ENCODE measurements around the gene JADE1. TPM values are rescaled to one million over a fixed set of nuclear protein-coding genes. Genes with fewer than 3 reads are reported as not detected.

The JADE1 gene
- total and polyA plus RNA-seq, 5 donors = 13.9 to 41.0 (median 26.0) TPM

GRCh38 chr4:128847082-128847724, 37.7 kb downstream of the JADE1 start:
- intact Hi-C loops (cut with DNase I) = no loop called here
- no peak overlapping the region for H3K4me3 ChIP-seq (ENCODE audit: low read length)
- no peaks in the 10 kb centered on the region for H3K27me3 ChIP-seq (ENCODE audit: control insufficient read depth, insufficient read depth)
- no peaks in the 10 kb centered on the region for H3K9me3 ChIP-seq (ENCODE audit: control insufficient read depth, low read length)
- H3K27ac ChIP-seq (ENCODE audit: low read length) = no peak overlapping the region
- WGBS = 83% methylated on average over 7 of the region's 7 CpGs
- no peak for DNase-seq
- no peak for ATAC-seq
- peaks cover 4% of the 10 kb centered on the region for H3K4me1 ChIP-seq (ENCODE audit: control insufficient read depth, insufficient read depth, low read length)

GRCh38 chr4:128848461-128848860, 39.0 kb downstream of the JADE1 start:
- H3K27me3 ChIP-seq (ENCODE audit: control insufficient read depth, insufficient read depth) = no peaks in the 10 kb centered on the region
- H3K4me1 ChIP-seq (ENCODE audit: control insufficient read depth, insufficient read depth, low read length) = peaks cover 3% of the 10 kb centered on the region
- H3K27ac ChIP-seq (ENCODE audit: low read length) = no peak overlapping the region
- 95% methylated on average over 3 of the region's 3 CpGs for WGBS
- H3K4me3 ChIP-seq (ENCODE audit: low read length) = no peak overlapping the region
- intact Hi-C loops (cut with DNase I) = no loop called here
- ATAC-seq (no peak), DNase-seq (no peak)
- no peaks in the 10 kb centered on the region for H3K9me3 ChIP-seq (ENCODE audit: control insufficient read depth, low read length)

DNA sequence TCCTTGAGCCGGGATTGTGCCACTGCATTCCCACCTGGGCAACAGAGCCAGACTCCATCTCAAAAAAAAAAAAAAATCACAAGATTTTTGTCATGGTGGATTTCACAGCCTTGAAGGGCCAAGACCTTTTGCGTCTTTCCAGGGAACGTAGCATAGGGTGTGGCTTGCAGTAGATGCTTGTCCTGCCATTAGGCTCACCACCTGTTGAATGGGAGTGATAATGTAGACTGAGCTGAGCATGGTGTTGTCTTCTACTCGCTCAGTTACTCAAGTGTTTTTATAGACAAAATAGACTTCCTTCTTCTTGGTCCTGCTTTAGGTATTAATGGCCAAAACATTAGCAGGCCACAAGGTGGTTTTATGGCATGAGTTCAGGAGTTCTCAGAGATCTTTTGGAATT, 40.8 kb downstream of the JADE1 start:
- DNase-seq (no peak), ATAC-seq (no peak)
- WGBS = 97% methylated on average over 4 of the region's 4 CpGs
- intact Hi-C loops (cut with DNase I) = loop anchor here in 1 of 4 donors (10.0 kb wide), 1 partner anchor 285 kb away; no protein-coding TSS in a partner anchor
- no peaks in the 10 kb centered on the region for H3K4me1 ChIP-seq (ENCODE audit: control insufficient read depth, insufficient read depth, low read length)
- H3K27ac ChIP-seq (ENCODE audit: low read length) = no peak overlapping the region
- H3K27me3 ChIP-seq (ENCODE audit: control insufficient read depth, insufficient read depth) = no peaks in the 10 kb centered on the region
- H3K9me3 ChIP-seq (ENCODE audit: control insufficient read depth, low read length) = no peaks in the 10 kb centered on the region
- H3K4me3 ChIP-seq (ENCODE audit: low read length) = no peak overlapping the region

DNA sequence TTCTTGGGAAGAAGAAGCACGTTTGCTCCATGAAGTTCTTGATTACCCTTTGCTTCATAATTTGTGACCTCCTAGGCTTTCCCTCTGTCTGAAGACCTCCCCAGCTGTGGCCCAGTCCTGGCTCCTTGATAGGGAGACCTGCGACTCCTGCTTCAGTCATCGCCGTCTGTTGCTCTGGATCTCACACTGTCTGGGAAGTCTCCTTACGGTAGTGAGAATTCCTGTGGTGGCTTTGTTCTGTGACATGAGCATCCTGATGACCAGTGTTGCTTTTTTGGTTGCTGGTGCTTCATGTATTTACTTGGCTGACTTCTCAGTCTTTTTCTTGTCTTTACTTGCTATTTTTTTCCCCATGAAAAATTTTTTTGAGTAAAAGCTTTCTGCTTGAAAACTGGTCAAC, 44.2 kb downstream of the JADE1 start:
- 83% methylated on average over 5 of the region's 5 CpGs for WGBS
- no peak overlapping the region for H3K4me3 ChIP-seq (ENCODE audit: low read length)
- H3K27ac ChIP-seq (ENCODE audit: low read length) = no peak overlapping the region
- DNase-seq (no peak), ATAC-seq (no peak)
- H3K4me1 ChIP-seq (ENCODE audit: control insufficient read depth, insufficient read depth, low read length) = no peaks in the 10 kb centered on the region
- intact Hi-C loops (cut with DNase I) = loop anchor here in 1 of 4 donors (10.0 kb wide), 1 partner anchor 289 kb away; no protein-coding TSS in a partner anchor
- no peaks in the 10 kb centered on the region for H3K9me3 ChIP-seq (ENCODE audit: control insufficient read depth, low read length)
- H3K27me3 ChIP-seq (ENCODE audit: control insufficient read depth, insufficient read depth) = no peaks in the 10 kb centered on the region

DNA sequence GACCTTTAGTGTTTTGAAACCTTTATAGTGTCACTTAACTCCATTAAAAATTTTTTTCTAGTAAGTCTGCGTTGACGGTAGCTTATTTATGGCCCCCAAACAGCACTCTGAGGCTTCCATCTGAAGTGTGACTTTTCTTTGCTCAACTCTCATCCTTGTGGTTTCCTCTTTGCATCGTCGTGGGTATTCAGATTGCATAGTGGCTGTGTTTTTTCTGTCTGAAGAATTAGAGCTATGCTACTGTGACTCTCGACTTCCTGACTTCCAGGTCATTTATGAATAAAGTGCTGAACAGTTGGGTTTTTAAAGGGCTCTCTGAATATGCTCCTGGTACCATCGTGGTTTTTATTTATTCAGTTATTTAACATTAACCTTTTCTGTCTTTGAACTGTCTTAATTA, 44.9 kb downstream of the JADE1 start:
- H3K27me3 ChIP-seq (ENCODE audit: control insufficient read depth, insufficient read depth) = no peaks in the 10 kb centered on the region
- intact Hi-C loops (cut with DNase I) = loop anchor here in 1 of 4 donors (10.0 kb wide), 1 partner anchor 290 kb away; no protein-coding TSS in a partner anchor
- no peak for DNase-seq
- no peak overlapping the region for H3K27ac ChIP-seq (ENCODE audit: low read length)
- H3K4me3 ChIP-seq (ENCODE audit: low read length) = no peak overlapping the region
- WGBS = 59% methylated on average over 6 of the region's 6 CpGs
- no peak for ATAC-seq
- no peaks in the 10 kb centered on the region for H3K9me3 ChIP-seq (ENCODE audit: control insufficient read depth, low read length)
- H3K4me1 ChIP-seq (ENCODE audit: control insufficient read depth, insufficient read depth, low read length) = peaks cover 3% of the 10 kb centered on the region

DNA sequence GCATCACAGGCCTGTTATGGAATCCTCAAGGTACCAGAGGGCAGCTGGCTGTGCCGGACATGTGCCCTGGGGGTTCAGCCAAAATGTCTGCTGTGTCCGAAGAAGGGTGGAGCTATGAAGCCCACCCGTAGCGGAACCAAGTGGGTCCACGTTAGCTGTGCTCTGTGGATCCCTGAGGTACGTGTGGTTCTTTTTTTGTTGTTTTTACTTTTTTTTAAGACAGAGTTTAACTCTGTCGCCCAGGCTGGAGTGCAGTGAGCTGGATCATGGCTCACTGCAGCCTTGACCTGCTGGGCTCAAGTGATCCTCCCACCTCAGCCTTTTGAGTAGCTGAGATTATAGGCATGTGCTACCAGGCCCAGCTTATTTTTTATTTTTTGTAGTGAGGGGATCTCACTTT, 46.1 kb downstream of the JADE1 start:
- WGBS = 87% methylated on average over 7 of the region's 7 CpGs
- DNase-seq (no peak), ATAC-seq (no peak)
- H3K9me3 ChIP-seq (ENCODE audit: control insufficient read depth, low read length) = no peaks in the 10 kb centered on the region
- peaks cover 3% of the 10 kb centered on the region for H3K4me1 ChIP-seq (ENCODE audit: control insufficient read depth, insufficient read depth, low read length)
- no peak overlapping the region for H3K4me3 ChIP-seq (ENCODE audit: low read length)
- H3K27me3 ChIP-seq (ENCODE audit: control insufficient read depth, insufficient read depth) = no peaks in the 10 kb centered on the region
- intact Hi-C loops (cut with DNase I) = loop anchor here in 1 of 4 donors (10.0 kb wide), 1 partner anchor 291 kb away; no protein-coding TSS in a partner anchor
- no peak overlapping the region for H3K27ac ChIP-seq (ENCODE audit: low read length)

GRCh38 chr4:128856246-128856645, 46.7 kb downstream of the JADE1 start:
- Histone ChIP-seq H3K4me3 (ENCODE audit: low read length) (no peak overlapping the region), H3K4me1 (ENCODE audit: control insufficient read depth, insufficient read depth, low read length) (peaks cover 3% of the 10 kb centered on the region), H3K9me3 (ENCODE audit: control insufficient read depth, low read length) (no peaks in the 10 kb centered on the region), H3K27me3 (ENCODE audit: control insufficient read depth, insufficient read depth) (no peaks in the 10 kb centered on the region), H3K27ac (ENCODE audit: low read length) (no peak overlapping the region)
- no peak for DNase-seq
- intact Hi-C loops (cut with DNase I) = loop anchor here in 1 of 4 donors (10.0 kb wide), 1 partner anchor 291 kb away; no protein-coding TSS in a partner anchor
- WGBS = 88% methylated on average over 2 of the region's 2 CpGs
- ATAC-seq = no peak

DNA sequence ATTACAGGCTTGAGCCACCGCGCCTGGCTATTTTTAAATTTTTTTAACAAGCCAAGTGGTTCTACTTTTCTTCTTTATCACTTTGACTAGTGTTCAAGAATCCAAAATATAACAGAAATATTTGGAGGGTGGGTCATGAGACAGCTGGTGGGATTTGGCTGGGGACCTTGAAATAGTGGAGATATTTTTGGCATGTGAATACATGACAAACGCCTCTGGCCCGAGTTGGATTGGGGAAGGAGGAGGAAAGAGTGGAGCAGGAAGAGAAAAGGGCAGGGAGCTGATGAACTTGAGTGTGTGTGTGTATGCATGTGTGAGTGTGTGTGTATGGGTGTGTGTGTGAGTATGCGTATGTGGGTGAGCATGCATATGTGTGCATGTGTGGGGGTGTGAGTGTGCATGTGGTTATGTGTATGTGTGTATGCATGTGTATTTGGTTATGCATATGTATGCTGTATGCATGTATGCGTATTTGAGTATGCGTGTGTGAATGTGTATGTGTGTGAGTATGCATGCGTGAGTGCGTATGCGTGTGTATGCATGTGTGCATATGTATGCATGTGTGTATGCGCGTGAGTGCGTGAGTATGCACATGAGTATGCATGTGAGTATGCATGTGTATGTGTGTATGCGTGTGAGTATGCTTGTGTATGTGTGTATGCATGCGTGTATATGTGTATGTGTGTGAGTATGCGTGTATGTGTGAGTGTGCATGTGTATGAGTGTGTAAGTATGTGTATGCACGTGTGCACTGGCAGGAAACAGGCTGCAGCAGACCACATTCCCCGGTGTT, 49.6 kb downstream of the JADE1 start:
- H3K9me3 ChIP-seq (ENCODE audit: control insufficient read depth, low read length) = no peaks in the 10 kb centered on the region
- H3K4me1 ChIP-seq (ENCODE audit: control insufficient read depth, insufficient read depth, low read length) = peaks cover 3% of the 10 kb centered on the region
- DNase-seq (peak in 2 of 3 donors; percentile 34 to 63), ATAC-seq (peak; percentile 42 to 49)
- H3K27me3 ChIP-seq (ENCODE audit: control insufficient read depth, insufficient read depth) = no peaks in the 10 kb centered on the region
- H3K27ac ChIP-seq (ENCODE audit: low read length) = no peak overlapping the region
- intact Hi-C loops (cut with DNase I) = loop anchor here in 1 of 4 donors (10.0 kb wide), 1 partner anchor 294 kb away; no protein-coding TSS in a partner anchor
- H3K4me3 ChIP-seq (ENCODE audit: low read length) = no peak overlapping the region
- 71% methylated on average over 18 of the region's 18 CpGs for WGBS

- ATAC-seq (no peak), DNase-seq (no peak)
- H3K4me1 ChIP-seq (ENCODE audit: control insufficient read depth, insufficient read depth, low read length) = peaks cover 3% of the 10 kb centered on the region
- 32% methylated on average over 6 of the region's 6 CpGs for WGBS
- no peak overlapping the region for H3K27ac ChIP-seq (ENCODE audit: low read length)
- no peaks in the 10 kb centered on the region for H3K27me3 ChIP-seq (ENCODE audit: control insufficient read depth, insufficient read depth)
- H3K4me3 ChIP-seq (ENCODE audit: low read length) = no peak overlapping the region
- H3K9me3 ChIP-seq (ENCODE audit: control insufficient read depth, low read length) = no peaks in the 10 kb centered on the region
- intact Hi-C loops (cut with DNase I) = loop anchor here (5.0 to 10.0 kb wide), 9 partner anchors 48 to 668 kb away; partner anchors contain the start of gene JADE1 (in 1 of the 4)
Measured at GRCh38 chr4:128859887-128860677, 50.6 kb downstream of the JADE1 start.

DNA sequence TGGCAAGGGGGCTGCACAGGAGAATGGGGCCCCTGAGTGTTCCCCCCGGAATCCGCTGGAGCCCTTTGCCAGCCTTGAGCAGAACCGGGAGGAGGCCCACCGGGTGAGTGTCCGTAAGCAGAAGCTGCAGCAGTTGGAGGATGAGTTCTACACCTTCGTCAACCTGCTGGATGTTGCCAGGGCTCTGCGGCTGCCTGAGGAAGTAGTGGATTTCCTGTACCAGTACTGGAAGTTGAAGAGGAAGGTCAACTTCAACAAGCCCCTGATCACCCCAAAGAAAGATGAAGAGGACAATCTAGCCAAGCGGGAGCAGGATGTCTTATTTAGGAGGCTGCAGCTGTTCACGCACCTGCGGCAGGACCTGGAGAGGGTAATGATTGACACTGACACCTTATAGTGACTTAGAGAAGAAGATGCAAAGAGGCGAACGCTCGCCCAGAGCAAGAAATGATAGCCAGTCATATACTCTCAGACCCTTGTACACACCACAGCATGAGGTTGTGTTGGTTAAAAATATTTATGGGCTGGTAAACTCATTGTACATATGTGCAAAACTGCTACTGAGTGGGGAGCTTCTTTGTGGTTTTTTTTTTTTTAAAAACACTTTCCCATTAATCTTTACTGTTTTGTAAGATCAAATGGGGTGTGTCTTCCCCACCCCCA, 52.5 kb downstream of the JADE1 start:
- DNase-seq (peak in 1 of 3 donors; percentile 44), ATAC-seq (no peak)
- Histone ChIP-seq H3K4me1 (ENCODE audit: control insufficient read depth, insufficient read depth, low read length) (peaks cover 3% of the 10 kb centered on the region), H3K27ac (ENCODE audit: low read length) (no peak overlapping the region), H3K9me3 (ENCODE audit: control insufficient read depth, low read length) (no peaks in the 10 kb centered on the region), H3K27me3 (ENCODE audit: control insufficient read depth, insufficient read depth) (no peaks in the 10 kb centered on the region), H3K4me3 (ENCODE audit: low read length) (no peak overlapping the region)
- intact Hi-C loops (cut with DNase I) = loop anchor here (2.0 to 10.0 kb wide), 10 partner anchors 50 to 670 kb away; partner anchors contain the start of gene JADE1 (in 1 of the 4)
- 77% methylated on average over 13 of the region's 13 CpGs for WGBS
